ENCODE data around the gene HBS1L.

HBS1L gene

GRCh38 chr6:135033238-135033637 lies 21.4 kb downstream of the HBS1L start:
- DNase-seq, result no peak

- no peak for DNase-seq
These were observed 24.0 kb downstream of the HBS1L start for GRCh38 chr6:135030532-135031178.

- no peak for DNase-seq
These were observed 24.6 kb downstream of the HBS1L start for GRCh38 chr6:135030056-135030473.

DNA sequence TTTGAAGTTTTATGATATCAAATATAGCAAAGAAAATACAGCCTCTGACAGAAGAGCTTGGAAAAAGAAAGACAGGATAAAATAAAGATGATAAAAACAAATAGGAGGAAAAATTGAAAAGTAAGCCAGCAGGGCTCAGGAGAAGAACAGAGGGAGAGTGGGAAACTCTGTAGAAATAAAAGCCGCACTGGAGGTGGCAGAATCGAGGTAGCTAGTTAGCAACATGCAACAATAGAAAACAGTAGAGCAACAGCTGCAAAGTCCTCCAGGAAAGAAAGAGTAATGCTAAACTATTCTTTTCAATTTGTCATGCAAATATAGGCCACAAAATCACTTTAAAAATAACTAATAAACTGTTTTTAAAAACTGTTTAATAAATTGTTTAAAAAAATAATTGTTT lies 28.8 kb downstream of the HBS1L start:
- no peak for DNase-seq

- DNase-seq, result no peak
These were observed 29.4 kb downstream of the HBS1L start for GRCh38 chr6:135025175-135025574.

DNA sequence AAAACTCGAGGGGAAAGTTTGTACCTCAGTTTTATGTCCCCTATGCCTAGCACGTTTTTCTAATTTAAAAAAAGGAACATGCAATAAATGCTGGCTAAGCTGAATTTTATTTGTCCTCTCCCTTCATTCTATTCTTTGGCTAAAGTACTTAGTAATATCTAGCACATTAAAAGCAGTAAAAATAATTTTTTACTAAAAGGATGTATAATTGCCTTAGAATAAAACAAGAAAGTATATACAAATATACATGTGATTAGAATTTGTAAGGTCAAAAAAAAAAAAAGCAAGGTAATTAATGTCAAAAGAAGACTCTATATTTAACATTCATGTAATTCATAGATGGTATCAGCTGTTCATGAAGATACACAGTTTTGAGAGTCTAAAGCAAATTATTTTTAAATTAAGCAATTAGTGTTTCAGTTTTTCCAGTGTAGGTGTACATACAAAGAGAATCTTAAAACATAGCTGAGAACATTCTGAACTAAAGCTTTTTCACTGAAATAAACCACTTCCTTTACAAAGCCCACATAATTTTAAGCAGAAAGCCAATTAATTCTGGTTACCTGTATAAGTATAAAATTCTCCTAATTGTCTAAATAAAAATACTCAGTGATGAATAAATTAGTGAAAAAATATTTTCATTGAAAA lies 32.4 kb downstream of the HBS1L start:
- DNase-seq, result no peak

- DNase-seq, result no peak
These were observed 33.1 kb downstream of the HBS1L start for GRCh38 chr6:135021310-135022049.

DNA sequence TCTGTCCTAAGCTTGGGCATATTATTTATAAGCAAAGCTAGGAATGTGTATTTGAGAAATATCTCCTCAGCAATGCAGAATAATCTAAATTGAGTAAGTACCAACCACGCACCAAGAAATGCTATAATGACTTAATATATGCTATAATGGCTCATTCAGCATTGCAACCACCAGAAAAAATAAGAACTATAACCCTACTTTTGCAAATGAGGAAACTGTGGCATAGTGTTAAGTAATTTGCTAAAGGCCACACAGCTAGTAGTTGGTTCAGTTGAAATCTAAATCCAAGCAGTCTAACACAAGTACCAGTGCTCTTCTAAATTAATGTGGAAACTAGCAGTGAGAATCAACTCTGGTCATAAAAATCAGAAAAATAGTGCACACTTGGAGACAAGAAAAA lies 35.7 kb downstream of the HBS1L start:
- no peak for DNase-seq

DNA sequence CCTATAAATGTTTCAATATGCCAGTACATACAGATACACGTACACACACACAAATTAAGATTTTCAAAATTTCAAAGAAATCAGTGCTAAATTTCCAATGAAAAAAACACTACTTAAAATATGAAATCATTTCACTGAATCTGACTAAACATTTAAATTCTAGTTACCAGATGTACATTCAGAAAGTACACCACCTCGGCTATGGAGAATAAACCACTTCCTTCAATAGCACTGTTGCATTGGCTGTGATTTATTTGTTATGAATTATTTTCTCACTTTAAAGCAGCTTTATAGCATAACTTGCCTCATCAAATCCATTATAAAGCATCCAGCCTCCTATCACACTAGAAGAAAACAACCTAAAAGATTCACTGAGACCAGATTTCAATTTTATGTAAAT lies 36.6 kb downstream of the HBS1L start:
- DNase-seq, result no peak

DNA sequence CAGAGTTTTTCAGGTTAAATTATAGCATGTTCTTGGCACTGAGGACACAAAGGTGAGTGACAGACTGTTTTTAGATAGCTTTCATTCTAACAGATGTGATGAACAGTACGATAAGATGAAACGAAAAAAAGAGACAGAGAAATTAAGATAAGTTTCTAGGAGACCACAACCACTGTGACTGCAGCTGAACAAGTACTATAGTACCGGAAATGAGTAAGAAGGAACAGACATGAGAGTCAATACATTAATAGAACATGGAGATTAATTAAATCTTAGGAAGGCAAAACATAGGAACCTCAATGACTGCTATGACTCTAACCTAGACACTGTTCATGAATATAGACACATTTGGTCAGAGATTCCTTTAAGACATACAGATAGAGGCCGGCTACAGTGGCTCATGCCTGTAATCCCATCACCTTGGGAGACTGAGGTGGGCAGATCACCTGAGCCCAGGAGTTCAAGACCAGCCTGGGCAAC lies 40.2 kb downstream of the HBS1L start:
- DNase-seq, result no peak

DNA sequence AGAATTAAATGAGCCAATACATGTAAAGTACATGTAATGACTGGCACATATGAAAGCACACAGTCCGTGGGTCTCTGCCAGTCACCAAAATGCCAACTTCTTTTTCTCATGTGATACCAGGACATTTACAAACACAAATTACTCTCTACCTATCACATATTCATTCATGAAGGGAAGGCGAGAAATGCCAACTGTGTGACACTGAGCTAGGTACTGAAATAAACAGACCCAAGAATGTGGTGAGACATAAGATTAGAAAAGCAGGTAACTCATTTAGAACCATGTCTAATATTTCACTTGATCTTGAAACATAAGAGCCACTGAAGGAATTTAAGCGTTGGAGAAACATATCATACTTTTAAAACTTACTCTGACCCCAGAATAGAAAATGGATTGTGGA lies 41.4 kb downstream of the HBS1L start:
- DNase-seq, result no peak

DNA sequence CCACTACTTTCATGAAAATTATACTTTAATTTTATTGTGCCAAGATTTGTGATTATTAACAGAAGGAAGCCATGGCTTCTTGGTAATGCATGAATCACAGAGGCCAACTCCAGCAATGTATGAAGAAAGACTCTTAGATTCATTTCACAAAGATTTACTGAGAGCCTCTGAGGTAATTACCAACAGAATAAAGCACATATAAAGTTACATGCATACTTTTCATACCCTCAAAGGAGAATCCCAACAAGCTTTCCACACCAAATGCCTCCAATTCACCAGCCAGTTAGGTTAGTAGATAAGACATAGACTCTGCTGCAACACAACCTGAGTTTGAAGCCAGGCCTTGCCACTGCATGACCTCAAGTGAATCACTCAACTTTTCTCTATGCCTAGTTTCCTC lies 41.9 kb downstream of the HBS1L start:
- DNase-seq, result no peak

DNA sequence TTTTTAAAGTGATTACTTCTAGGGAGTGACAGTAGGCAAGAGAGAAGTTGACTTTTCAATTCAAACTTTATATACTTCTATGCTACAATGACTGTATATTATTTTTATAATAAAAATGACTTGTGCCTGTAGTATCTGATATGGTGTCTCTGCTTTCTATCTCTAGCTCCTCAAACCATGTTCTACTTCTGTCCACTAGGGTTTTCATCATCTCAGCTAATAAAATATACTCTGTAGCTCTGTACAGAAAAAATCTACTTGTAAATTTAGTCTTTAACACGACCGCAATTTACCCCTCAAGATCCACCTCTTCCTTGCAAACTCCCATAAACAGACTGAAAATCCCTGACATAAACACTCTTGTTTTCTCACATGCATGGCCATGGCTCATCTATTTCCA lies 42.3 kb downstream of the HBS1L start:
- no peak for DNase-seq

GRCh38 chr6:135008941-135009290 lies 45.7 kb downstream of the HBS1L start:
- no peak for DNase-seq

DNA sequence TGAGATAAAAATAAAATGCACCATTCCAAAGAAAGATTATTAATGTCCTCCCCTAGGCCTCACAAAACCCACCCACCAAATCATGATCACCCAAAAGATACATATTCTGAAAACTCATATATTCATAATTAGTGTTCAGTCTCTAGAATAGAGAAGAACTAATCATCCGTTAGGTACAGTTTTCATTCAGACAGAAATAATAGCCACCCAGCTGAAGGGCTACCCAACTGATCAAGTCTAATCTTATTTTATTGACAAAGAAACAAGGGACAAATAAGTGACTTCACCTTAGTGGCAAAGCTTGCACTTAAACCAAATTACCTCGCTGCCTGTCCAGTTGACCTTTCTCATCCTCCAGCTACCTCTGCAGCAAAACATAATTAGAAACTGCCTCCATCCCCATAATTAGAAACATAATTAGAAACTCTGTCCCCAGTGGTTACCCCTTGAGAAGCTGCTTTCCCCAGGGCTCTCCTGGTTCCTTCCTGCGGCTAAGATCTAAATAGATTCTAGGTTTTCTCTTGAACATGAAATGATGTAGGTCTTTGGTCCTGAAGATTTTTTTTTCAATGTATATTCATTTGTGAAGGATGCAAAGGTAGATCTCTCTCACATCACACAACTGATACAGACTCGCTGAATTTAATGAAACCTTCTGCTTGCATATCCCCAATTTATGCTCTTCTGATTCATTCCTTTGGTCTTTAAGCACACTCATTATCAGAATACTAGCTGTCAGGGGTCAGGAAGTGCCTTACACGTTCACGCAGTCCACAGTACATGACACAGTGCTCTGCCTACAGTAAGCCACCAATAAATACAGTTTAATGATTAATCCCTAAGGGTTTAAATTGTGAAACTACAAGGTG lies 46.3 kb downstream of the HBS1L start:
- DNase-seq, result no peak

GRCh38 chr6:135006386-135006914 lies 48.2 kb downstream of the HBS1L start:
- no peak for DNase-seq

GRCh38 chr6:135004399-135004798 lies 50.2 kb downstream of the HBS1L start:
- DNase-seq, result no peak

DNA sequence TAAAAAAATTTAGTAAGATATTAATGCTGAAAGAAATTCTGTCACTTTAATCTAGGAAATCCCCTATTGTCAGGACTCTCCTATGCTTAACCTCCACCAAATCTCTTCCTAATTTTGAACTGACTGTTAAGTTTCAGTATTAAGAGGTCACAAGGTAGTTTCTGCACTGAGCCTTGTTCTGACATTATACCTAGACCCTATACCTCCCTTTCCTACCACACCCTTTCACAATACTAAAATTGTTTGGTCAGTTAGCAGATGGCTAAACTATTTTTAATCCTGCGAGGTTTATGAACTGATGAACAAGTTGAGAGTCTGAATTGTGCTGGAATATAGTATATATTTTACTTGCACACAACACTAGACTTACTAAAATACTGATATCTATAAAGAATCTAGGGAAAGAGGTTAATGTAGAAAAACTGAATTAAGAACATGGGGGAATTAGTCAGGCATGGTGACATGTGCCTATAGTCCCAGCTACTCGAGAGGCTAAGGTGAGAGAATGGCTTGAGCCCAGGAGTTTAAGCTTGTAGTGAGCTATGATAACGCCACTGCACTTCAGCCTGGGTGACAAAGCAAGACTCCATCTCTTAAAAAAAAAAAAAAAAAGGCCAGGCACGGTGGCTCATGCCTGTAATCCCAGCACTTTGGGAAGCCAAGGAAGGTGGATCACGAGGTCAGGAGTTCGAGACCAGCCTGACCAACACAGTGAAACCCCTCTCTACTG lies 51.5 kb downstream of the HBS1L start:
- no peak for DNase-seq

- DNase-seq, result no peak
These were observed 52.3 kb downstream of the HBS1L start for GRCh38 chr6:135002229-135002844.

DNA sequence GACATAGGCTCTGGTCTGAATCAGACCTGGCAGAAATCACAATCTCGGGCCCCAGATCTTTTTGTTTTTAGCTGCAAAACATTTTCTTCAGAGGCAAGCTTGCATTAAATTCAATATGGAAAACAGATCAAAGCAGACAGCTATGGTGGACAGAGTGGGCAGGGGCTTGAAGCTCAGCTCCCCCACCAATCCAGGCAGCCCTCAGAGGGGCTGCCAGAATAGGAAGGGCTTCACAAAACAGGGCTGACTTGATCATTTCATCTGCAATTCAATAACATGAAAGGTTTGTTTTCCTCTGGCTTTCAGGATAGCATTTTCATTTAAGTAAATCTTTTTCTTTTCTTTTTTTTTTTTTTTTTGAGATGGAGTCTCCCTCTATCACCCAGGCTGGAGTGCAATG lies 55.5 kb downstream of the HBS1L start:
- DNase-seq, result no peak

DNA sequence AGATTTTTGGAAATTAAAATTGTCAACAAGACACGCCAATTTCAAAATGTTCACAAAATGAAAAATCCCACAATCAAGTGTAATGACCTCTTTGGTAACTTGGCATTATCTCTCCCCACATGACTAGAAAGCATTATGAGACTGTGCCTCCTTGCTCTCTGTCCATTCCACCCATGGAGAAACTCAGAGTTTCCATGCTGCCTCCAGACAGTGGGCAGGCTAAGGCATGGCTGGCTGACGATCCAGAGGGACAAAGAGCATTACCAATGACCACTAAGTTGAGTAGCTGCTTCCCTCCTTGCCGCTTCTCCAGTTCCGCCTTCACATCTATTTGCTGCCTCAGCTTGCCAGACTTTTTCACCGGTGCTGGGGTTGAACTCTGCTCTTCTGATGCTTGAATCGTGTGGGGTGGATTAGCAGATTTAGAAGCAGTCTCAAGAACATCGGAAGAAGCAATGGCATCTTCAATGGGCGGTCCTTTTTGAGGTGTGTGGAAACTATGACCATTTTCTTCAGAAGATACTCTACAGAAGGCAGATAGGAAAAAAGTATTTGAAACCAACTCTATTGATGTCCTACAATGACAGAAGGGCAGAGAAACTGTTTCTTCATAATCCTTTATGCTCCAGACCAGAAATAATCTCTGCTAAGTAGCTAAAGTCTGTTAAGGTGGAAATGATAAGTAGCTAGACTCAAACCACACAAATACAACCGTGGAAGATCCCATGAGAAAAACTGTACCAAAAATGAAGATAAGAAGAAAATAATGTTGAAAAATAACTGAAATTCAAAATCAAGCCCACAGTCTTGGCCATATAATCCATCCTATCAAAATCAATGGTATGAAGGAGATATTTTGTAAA lies 57.3 kb downstream of the HBS1L start:
- DNase-seq, result no peak
